SK-N-SH treated with all-trans-retinoic acid at 6 μM for 48 hours (cell line): ENCODE data around the gene CORO1C.

Source experiments
- ATAC-seq: fragments of 200-7000 bp; cut with Tn5 transposase; 3 replicates; pipeline ENCODE4 v1.9.1; 2020; ENCODE audit warnings: mild to moderate bottlenecking, moderate library complexity
- CSDC2 ChIP-seq: fragments of 250-450 bp; sonication (Bioruptor Pico); IDR thresholded peaks from 2 replicates; pipeline ENCODE4 v1.5.0; 2020; ENCODE audit warnings: mild to moderate bottlenecking, moderate library complexity
- ISL1 ChIP-seq: fragments of 250-450 bp; sonication (Bioruptor Pico); IDR thresholded peaks from 2 replicates; pipeline ENCODE4 v2.1.2; 2022; ENCODE audit warnings: mild to moderate bottlenecking, moderate library complexity
- OSR1 ChIP-seq: fragments of 250-450 bp; sonication (Bioruptor Pico); IDR thresholded peaks from 2 replicates; pipeline ENCODE4 v1.8.0; 2022; ENCODE audit warnings: moderate library complexity, mild to moderate bottlenecking, inconsistent platforms
- PATZ1 ChIP-seq: fragments of 250-450 bp; sonication (Bioruptor Pico); IDR thresholded peaks from 2 replicates; pipeline ENCODE4 v1.8.0; 2020; ENCODE audit warnings: mild to moderate bottlenecking, moderate library complexity, borderline replicate concordance
- PPARA ChIP-seq: fragments of 250-450 bp; sonication (Bioruptor Pico); IDR thresholded peaks from 2 replicates; pipeline ENCODE4 v1.5.0; 2020; ENCODE audit warnings: mild to moderate bottlenecking, borderline replicate concordance
- SNAI2 ChIP-seq: fragments of 250-450 bp; sonication (Bioruptor Pico); IDR thresholded peaks from 2 replicates; pipeline ENCODE4 v1.5.0; 2020; ENCODE audit warnings: mild to moderate bottlenecking, moderate library complexity
- TCF4 ChIP-seq: fragments of 250-450 bp; sonication (Bioruptor Pico); IDR thresholded peaks from 2 replicates; pipeline ENCODE4 v1.8.0; 2021; ENCODE audit warnings: mild to moderate bottlenecking, moderate library complexity, borderline replicate concordance
- ZC3H10 ChIP-seq: fragments of 250-450 bp; sonication (Bioruptor Pico); IDR thresholded peaks from 2 replicates; pipeline ENCODE4 v1.5.1; 2021; ENCODE audit warnings: mild to moderate bottlenecking, moderate library complexity
- ZFP3 ChIP-seq: fragments of 250-450 bp; sonication (Bioruptor Pico); IDR thresholded peaks from 2 replicates; pipeline ENCODE4 v1.5.0; 2020; ENCODE audit warnings: mild to moderate bottlenecking, moderate library complexity
- ZNF565 ChIP-seq: fragments of 450-650 bp; formaldehyde crosslinking; conservative IDR thresholded peaks from 2 replicates; pipeline ENCODE4 v1.5.0; 2020; ENCODE audit warnings: low read depth, mild to moderate bottlenecking, moderate library complexity
- ZNF70 ChIP-seq: fragments of 450-650 bp; formaldehyde crosslinking; IDR thresholded peaks from 2 replicates; pipeline ENCODE4 v1.5.0; 2020; ENCODE audit warnings: mild to moderate bottlenecking, moderate library complexity
- TF ChIP-seq, protein P1 (sequence below): fragments of 250-450 bp; sonication (Bioruptor Pico); IDR thresholded peaks from 2 replicates; pipeline ENCODE4 v1.5.0; 2020; ENCODE audit warnings: mild to moderate bottlenecking, moderate library complexity
- TF ChIP-seq, protein P2 (sequence below): fragments of 250-450 bp; sonication (Bioruptor Pico); IDR thresholded peaks from 2 replicates; pipeline ENCODE4 v1.5.1; 2021; ENCODE audit warnings: mild to moderate bottlenecking, moderate library complexity
- TF ChIP-seq, protein P3 (sequence below): fragments of 250-450 bp; sonication (Bioruptor Pico); IDR thresholded peaks from 2 replicates; pipeline ENCODE4 v1.8.0; 2021; ENCODE audit warnings: low read depth, mild to moderate bottlenecking, moderate library complexity, borderline replicate concordance
- TF ChIP-seq, protein P4 (sequence below): fragments of 250-450 bp; sonication (Bioruptor Pico); IDR thresholded peaks from 2 replicates; pipeline ENCODE4 v1.5.1; 2020; ENCODE audit warnings: low read depth, mild to moderate bottlenecking, moderate library complexity

The CORO1C gene

DNA sequence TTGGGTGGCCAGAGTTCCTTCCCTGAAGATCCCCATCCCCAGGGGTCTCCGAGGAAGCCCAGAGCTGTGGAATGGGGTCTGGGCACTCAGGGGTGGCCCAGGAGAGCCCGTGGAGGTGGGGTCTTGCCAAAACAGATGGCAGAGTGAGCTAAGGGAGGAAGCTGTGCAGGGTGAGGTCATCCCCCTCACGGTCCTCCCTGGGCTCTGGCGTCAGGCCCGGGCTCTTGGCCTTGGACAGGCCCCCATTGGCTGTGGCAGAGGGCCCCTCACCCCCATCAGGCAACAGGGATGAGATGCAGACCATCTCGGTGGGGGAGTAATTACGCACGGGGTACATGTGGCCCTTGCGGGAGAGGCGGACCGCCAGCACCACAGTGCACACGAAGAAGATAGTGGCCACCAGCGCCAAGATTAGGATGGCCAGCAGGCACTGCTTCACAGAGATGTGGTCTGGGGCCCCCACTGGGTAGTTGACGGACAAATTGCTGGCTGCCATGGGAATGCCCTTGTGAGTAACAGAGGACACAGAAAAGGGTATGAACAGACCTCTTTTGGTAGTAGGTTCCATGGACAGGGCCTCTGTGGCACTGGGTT is 108.3 kb downstream of the CORO1C start:
- no peak for ATAC-seq

DNA sequence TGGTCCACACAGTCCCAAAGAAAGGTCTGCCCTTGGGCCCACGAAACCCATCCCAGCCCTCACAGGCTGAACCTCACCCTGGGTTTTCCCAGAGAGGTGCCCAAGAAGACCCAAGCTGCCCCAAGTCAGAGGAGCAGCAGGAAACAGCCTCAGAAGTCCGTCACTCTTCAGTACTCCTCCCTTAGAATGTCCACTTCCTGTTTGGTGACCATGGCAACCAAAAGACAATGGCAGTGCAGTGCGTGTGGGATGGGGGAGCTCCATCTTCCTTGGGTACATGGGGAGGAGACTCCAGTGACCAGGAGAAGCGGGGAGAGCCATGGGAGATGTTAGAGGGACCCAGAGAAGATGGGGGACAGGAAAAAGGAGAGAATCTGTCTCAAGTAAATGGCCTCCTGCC is 108.9 kb downstream of the CORO1C start:
- TF ChIP-seq TCF4 (CRISPR knock-in tag): no peak
- no peak for TF ChIP-seq ZC3H10 (CRISPR knock-in tag)
- no peak for TF ChIP-seq OSR1
- TF ChIP-seq ZNF70 (CRISPR knock-in tag): no peak
- TF ChIP-seq, protein P1, sequence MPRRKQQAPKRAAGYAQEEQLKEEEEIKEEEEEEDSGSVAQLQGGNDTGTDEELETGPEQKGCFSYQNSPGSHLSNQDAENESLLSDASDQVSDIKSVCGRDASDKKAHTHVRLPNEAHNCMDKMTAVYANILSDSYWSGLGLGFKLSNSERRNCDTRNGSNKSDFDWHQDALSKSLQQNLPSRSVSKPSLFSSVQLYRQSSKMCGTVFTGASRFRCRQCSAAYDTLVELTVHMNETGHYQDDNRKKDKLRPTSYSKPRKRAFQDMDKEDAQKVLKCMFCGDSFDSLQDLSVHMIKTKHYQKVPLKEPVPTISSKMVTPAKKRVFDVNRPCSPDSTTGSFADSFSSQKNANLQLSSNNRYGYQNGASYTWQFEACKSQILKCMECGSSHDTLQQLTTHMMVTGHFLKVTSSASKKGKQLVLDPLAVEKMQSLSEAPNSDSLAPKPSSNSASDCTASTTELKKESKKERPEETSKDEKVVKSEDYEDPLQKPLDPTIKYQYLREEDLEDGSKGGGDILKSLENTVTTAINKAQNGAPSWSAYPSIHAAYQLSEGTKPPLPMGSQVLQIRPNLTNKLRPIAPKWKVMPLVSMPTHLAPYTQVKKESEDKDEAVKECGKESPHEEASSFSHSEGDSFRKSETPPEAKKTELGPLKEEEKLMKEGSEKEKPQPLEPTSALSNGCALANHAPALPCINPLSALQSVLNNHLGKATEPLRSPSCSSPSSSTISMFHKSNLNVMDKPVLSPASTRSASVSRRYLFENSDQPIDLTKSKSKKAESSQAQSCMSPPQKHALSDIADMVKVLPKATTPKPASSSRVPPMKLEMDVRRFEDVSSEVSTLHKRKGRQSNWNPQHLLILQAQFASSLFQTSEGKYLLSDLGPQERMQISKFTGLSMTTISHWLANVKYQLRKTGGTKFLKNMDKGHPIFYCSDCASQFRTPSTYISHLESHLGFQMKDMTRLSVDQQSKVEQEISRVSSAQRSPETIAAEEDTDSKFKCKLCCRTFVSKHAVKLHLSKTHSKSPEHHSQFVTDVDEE (CRISPR knock-in tag): no peak
- TF ChIP-seq SNAI2 (CRISPR knock-in tag): no peak
- no peak for TF ChIP-seq CSDC2 (CRISPR knock-in tag)
- TF ChIP-seq PPARA (CRISPR knock-in tag): no peak
- peak; percentile 15; the same call in 2 of the 3 replicates for ATAC-seq

More for the DNA sequence above, 108.3 kb downstream of the CORO1C start:
- no peak for TF ChIP-seq ZFP3 (CRISPR knock-in tag)
- TF ChIP-seq ZNF565 (CRISPR knock-in tag): no peak
- TF ChIP-seq CSDC2 (CRISPR knock-in tag): no peak
- TF ChIP-seq ISL1 (CRISPR knock-in tag): no peak
- TF ChIP-seq, protein P2, sequence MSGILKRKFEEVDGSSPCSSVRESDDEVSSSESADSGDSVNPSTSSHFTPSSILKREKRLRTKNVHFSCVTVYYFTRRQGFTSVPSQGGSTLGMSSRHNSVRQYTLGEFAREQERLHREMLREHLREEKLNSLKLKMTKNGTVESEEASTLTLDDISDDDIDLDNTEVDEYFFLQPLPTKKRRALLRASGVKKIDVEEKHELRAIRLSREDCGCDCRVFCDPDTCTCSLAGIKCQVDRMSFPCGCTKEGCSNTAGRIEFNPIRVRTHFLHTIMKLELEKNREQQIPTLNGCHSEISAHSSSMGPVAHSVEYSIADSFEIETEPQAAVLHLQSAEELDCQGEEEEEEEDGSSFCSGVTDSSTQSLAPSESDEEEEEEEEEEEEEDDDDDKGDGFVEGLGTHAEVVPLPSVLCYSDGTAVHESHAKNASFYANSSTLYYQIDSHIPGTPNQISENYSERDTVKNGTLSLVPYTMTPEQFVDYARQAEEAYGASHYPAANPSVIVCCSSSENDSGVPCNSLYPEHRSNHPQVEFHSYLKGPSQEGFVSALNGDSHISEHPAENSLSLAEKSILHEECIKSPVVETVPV (CRISPR knock-in tag): no peak
- TF ChIP-seq ZNF70 (CRISPR knock-in tag): no peak

- TF ChIP-seq, protein P2 (CRISPR knock-in tag): no peak
- TF ChIP-seq, all 23 proteins: peak for 0
- ATAC-seq: no peak
Measured at GRCh38 chr12:108621161-108621560, 110.2 kb downstream of the CORO1C start.

GRCh38 chr12:108620236-108620879 is 111.0 kb downstream of the CORO1C start:
- TF ChIP-seq ZNF70 (CRISPR knock-in tag): no peak
- TF ChIP-seq, protein P3, sequence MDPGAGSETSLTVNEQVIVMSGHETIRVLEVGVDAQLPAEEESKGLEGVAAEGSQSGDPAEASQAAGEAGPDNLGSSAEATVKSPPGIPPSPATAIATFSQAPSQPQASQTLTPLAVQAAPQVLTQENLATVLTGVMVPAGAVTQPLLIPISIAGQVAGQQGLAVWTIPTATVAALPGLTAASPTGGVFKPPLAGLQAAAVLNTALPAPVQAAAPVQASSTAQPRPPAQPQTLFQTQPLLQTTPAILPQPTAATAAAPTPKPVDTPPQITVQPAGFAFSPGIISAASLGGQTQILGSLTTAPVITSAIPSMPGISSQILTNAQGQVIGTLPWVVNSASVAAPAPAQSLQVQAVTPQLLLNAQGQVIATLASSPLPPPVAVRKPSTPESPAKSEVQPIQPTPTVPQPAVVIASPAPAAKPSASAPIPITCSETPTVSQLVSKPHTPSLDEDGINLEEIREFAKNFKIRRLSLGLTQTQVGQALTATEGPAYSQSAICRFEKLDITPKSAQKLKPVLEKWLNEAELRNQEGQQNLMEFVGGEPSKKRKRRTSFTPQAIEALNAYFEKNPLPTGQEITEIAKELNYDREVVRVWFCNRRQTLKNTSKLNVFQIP: no peak
- no peak for TF ChIP-seq PATZ1 (CRISPR knock-in tag)
- TF ChIP-seq ZNF565 (CRISPR knock-in tag): no peak
- TF ChIP-seq, protein P4, sequence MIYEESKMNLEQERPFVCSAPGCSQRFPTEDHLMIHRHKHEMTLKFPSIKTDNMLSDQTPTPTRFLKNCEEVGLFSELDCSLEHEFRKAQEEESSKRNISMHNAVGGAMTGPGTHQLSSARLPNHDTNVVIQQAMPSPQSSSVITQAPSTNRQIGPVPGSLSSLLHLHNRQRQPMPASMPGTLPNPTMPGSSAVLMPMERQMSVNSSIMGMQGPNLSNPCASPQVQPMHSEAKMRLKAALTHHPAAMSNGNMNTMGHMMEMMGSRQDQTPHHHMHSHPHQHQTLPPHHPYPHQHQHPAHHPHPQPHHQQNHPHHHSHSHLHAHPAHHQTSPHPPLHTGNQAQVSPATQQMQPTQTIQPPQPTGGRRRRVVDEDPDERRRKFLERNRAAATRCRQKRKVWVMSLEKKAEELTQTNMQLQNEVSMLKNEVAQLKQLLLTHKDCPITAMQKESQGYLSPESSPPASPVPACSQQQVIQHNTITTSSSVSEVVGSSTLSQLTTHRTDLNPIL (CRISPR knock-in tag): no peak
- TF ChIP-seq SNAI2 (CRISPR knock-in tag): no peak
- ATAC-seq: no peak
